Activated gamma-delta T cell (primary cell): Measurements from ENCODE around the gene HOXB4.

Experiments
- DNase-seq: peaks from one replicate; lab custom pipeline; 2025; lab: John Stamatoyannopoulos, UW

Gene HOXB4

DNA sequence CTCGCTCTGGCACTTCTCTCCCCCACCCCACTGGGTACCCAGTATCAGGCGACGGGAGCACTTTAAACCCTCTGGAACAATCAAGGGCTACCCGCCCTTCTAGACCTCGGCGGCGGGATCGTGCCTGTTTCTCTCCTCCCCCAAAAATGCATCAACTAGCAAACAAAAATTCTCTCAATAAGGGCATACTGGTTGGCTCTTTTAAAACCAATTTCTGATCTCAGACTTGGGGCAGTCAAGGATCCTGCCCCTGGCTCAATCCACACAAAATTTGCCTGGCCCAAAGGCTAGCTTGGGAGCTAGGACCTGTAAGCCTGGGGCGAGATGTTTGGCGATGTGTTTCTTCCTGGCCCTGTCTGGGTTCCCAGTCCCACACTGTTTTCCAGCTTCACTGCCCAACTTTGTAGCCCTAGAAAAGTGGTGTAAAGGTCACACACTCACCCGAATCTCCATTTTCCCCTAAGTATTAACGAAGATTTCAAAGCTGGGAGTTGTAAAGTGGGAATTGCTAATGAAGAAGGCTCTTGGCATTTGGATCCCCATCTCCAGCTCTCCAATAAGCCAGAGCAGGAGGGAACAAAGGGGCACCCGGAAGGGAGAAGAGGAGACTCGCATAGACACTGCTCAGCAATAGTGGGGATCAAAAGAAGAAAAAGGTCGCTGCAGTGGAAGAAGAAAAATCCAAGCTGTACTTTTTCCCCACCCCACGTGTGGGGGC is 18.9 kb downstream of the HOXB4 start:
- no peak for DNase-seq

DNA sequence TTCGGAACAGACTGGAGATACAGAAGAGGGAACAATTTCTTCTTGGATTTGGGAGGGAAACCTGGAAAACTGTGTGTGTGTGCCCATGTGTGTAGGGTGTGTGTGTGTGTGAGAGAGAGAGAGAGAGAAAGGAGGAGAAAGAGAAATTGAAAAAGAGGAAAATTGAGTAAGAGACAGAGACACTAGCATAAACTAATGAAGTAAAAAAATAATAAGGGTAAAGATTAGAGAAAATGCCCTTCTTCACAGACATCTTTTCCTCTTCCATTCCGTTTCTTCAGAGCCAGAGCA is 19.4 kb downstream of the HOXB4 start:
- no peak for DNase-seq

DNA sequence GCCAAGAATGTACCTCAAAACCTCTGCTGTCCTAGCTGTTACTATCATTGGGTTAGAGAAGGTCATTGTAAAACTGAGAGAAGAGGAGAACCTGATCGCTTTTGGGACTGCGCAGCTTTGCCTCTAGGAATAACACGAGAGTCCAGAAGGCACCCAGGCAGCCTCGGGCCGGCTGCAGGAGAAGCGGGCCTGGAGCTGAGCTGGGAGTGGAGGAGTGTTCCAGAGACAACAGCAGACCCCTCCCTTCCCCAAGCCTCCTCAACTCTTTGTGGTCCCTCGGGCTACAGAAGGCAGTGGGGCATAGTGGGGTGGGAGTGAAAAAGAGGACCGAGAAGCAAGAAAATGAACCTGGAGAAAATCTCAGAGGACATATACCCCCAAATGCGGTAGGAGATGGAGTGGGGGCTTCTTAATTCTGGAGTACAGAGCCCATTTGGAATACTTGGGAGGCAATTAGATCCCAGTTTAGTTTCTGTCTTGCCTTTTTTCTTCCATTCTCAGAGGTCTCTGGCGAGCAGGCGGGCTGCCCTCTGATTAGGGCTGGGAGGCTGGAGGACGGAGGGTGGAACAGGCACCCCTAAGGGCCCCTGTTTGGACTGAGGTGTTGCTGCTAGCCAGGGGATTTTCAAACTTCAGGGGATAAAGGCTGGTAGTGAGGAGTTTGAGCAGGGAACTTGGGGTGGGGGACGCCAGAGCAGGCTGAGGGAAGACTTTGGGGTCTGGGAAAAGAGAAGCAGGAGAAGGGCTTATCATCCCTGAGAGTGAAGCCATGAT is 19.9 kb downstream of the HOXB4 start:
- no peak for DNase-seq

DNA sequence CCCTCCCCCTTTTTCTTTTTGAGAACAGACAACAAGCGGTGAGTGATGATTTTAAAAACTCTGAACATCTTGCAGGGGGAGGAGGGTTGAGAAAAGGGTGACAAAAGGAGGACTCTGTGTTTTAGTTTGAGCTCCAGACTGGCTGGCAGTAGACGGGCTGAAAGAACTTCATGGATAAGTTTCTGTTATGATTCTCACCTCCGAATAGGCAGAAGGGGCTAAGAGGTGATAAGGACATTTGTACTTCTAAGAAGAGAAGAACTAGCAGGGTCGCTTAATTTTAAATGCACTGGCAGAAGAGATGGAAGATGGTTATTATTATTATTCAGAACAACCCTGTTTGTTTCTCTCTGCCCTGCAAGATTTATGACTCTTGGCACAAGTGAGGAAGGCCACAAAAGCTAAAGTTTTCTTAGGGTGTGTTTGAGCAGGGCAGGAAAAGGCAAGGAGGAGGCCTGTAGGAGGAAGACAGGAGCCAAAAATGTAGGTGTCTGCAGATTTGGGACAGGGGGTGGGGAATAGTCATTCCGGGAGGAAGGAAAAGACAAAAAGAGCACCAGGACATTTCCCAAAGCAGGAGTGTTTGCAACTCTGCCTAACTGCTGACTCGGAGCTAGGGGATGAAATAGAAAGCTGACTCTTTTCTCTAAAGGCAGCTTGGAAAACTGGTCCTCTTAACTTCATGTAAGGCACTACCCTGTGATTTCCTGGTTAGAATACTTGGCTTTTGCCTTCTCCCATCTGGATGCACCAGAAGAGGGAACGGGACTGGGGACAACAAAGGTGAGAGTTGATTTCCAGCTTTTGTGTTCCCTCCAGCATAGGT is 21.4 kb downstream of the HOXB4 start:
- DNase-seq, result no peak

DNA sequence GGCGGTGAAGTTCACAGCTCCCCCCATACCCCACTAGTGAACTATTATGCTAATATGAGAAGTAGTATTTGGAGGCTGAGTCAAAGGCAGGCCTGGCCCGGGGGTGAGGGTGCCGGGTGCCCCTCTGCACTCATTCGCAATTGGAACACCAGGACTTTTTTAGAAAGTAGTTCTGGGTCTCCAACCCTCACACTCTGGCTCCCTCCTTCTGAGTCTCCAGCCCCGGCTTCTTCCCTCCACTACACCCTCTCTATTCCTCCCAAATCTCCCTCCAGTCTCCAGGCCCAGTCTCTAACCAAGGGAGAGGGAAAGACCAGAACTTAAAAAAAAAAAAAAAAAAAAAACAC is 21.9 kb downstream of the HOXB4 start:
- no peak for DNase-seq

DNA sequence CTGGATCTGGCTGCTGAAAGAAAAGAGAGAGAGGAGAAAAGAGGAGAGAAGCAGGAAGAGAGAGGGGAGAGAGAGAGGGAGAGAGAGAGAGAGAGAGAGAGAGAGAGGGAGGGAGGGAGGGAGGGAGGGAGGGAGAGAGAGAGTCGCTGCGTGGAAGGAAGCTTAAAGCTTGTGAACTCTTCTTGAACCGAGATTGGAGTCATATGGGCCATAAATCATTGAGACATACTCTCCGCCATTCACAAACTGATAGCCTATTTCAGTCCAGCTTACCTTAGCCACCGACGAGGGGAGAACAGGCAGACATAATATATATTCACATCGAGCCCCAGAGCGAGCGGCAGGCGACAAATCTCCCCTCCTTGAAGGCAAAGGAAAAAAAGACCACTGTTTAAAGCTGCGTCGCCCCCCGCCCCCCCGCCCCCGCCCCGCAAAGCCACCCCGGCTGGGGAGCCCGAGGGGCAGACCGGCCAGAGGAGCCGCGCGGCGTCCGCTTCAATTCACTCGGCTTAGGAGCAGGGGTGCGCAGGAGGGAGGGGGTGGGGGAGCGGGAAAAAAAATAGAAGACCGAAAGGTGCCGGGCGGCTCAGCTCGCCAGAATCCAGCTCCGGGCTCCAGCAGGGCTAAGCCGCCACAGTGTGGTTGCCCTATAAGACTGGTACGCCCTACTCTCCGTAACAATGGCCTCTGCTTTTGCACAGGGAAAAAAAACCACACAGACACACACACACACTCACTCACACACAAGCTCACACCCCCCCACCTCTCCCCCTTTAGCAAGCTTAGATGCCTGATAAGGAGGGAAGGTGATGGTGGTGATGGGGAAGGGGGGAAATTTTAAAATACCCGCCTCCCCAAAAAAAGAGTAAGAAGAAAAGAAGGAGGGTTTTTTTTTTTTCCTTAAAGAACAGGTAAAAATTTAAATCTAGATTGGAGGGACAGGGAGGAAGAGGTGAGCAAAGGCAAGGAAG is 22.6 kb downstream of the HOXB4 start:
- no peak for DNase-seq

DNA sequence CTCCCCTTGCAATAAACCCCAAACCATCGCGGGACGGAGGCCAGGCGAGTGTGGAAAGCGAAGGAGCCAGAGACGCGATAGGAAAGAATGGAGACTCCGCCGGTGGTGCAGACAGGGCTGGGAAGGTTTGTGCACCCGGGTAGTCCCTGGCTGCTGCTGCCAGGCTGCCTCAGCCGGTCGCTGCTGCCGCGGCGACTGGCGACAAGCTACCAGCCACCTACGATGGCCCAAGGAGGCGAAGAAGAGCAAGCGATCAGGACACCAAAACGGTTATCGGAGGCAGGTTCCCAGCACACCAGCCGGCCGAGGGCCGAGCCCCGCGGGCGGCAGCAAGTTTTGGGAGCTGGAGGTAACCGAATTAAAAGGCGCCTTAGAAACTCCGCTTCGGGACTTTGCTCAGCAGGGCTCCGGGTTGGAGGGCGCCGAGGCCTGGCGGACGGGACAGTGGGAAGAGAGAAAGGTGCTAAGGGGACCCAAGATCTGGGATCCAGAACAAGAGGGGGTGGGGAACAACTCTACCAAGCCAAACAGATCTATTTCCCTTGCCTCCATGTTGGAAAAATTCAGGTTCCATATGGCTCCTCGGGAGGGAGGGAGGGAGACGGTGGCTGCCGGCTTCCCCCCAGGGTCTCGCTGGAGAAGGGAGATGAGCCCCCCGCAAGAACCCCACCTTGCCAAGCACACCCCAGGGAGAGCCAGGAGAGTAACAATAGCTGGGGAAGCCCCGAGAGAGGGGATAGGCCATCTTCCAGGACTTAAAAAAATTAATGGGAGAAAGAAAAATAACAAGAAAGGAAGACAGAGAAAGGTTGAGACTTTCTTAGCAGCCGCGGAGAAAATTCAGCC is 23.5 kb downstream of the HOXB4 start:
- DNase-seq, result no peak

DNA sequence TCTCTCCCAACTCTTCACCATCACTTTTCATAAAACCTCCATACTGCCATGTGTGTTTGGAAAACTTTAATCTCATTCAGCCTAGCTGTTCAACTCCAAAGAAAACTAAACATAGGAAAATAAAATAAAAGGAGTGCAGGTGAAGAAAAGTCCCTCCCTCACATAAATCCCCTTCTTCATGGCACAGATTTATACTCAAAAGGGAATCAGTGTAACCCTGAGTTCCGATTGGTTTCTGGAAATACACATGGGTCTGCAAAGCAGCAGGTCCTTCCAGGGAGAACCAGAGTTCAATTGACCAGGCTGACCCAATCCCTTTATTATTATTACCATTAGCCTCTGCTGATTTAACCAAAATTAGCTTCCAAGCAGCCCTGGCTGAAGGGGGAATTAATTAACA is 24.3 kb downstream of the HOXB4 start:
- no peak for DNase-seq

DNA sequence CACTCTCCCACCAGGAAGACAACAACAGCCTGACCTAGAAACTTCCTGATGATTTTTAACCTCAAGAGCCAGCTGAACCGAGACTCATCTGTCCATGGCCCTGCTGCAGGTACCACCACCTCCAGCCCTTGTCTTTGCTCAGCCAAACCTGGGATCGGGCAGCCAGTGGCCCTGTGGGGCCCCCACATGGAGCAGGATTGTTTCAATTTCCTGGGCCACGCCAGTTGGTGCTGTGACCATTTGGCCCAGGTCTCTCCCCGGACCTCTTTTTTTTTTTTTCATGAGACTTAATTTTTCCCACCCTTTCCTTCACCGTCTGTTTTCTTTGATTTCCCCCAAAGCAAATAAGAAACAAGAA is 25.0 kb downstream of the HOXB4 start:
- DNase-seq, result no peak

DNA sequence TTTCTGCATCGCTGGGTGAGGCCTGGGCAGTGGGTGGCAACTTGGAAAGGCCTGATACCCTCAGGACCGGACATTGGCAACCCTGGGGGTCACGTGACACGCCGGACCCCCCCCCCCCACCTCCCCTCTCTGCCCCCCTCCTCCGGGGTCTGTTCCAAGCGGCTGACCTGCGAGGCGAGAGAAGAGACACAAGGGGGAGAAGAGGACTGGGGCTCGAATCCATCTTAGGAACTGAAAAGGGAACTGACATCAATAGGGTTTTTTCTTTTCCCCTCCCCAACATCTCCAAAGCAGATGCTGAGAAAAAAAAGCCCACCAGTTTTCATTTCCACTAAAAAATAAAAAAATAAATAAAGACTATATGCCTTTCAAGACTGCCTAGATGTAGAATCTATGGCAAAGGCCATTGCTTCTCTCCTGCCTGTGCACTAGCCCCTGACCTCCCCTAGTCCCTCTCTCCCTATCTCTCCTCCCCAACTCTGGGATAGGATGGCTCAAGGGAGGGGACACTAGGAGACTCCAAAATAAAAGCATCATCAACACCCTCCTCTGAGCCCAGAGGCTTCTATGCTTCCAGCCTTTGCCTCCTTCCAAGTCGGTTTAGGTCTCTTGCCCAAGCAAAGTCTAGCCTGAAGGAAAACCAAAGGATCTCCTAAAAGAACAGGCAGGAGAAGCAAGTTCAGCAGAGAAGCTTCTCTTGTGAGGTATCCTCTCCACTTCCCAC is 25.5 kb downstream of the HOXB4 start:
- DNase-seq, result no peak

DNA sequence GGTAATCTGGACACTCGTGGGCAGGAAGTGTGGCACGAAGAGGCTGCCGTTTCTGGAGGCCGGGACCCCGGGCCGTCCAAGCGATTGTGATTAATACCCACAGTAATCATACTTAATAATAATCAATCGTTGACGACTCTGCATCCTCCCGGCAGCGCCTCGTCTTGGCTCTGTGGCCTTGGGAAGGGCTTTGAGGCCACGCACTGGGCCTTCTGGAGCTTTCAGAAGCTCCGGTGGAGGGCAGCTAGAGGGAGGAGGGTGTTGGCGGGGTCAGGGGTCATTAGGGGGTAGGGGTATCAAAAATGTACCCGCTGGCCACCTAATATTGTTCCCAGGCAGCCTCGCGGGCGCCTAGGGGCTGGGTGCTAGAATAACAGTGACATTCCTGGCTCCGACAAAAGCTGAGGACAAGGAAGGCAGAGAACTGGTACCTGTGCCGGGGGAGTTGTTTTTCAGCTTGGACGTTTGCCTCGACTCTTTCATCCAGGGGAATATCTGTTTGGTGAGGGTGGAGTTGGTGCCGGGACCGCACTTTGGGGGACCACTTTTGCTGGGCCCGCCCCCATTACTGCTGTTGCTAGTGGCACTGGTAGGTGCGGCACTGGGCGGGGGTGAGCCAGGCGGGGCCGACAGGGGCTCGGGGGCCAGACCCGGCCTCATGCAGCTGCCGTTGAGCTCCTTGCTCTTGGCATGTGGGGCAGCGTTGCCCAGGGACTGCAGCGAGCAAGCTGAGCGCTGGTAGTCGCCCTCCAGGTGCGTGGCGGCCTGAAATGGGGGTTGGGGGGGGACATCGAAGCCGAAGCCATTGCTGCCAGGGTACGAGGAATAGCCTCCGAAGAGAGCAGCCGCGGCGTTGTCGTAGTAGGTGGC is 26.3 kb downstream of the HOXB4 start:
- DNase-seq, result no peak

DNA sequence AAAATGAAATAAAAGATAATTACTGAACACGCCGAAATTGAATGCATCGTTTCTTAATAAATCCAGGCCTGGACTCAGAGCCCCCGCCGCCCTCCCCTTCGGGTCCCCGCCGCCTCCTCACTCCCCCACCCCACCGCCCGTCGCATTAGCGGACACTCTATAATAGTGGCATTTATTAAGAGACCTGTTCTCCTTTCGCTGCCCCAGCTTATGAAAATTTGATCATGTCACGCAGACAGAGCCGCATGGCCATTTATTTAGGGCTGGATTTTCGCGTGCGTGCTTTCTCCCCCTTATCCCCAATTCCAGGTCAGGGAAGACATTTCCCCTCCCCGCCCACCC is 27.0 kb downstream of the HOXB4 start:
- no peak for DNase-seq

DNA sequence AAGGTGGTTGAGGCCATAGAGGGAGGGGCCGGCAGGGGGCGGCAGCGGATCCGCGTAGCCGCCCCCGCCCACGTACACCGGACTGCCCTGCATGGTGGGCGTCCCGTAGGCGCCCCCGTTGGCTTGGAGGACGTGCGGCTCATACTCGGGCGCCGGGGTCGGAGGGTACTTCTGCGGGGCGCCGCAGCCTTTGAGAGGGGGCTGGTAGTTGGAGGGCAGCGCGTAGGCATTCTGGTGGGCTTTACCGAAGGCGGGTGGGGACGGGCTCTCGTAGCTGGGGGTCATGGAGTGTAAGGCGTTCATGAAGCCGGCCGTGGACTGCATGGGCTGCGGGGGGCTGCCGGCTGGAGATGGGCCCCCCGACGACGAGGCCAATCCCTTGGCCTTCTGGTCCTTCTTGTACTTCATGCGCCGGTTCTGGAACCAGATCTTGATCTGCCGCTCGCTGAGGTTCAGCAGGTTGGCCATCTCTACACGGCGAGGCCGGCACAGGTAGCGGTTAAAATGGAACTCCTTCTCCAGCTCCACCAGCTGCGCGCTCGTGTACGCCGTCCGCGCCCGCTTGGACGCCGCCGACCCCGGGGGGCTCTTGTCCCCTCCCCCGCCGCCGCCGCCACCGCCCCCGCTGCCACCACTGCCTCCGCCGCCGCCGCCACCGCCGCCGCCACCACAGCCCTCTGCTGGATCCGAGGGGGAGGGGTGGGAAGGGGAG is 27.5 kb downstream of the HOXB4 start:
- DNase-seq, result no peak

DNA sequence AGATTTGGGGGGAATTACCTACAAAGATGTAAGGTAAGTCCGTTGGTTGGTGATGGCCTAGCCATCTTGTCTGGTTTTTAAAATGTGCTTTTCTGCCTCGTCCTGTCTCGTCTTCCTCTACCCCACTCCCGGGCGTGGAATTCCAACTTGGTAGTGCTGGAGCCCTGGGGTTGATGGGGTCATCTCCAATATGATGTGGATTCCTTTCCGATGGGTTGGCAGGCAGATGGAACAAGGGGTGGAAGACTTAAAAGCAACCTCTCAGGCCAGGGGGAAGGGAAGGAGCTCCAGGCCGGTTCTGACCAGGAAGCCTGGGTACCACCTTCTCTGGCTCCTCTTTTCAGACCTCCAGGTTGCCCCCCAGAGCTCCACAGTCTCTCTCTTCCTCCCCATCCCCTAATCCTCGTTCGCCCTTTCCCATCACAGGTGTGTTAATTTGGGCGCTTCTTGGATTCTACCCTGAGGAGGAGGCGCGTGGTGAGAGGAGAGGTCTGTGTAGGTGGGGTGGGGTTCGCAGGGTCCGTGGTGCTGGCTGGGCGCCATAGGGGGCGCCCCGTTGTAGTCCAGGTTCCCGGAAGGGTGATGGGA is 28.1 kb downstream of the HOXB4 start:
- no peak for DNase-seq

DNA sequence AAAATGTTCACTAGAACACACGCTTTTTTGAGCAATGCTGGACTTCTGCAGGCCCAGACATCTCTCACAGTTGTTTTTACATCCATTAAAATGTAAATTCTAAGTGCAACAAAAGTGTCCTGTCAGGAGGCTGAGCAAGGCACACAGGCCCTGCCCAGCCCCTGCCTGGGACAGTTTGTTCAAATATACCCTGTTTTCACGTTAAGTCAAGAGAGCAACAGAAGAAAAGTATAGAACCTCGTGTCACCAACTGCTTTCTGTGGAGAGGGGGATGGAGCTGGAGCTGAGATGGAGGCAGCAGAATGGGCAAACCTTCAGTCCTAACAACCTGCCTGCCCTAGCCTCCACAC is 28.9 kb downstream of the HOXB4 start:
- no peak for DNase-seq

DNA sequence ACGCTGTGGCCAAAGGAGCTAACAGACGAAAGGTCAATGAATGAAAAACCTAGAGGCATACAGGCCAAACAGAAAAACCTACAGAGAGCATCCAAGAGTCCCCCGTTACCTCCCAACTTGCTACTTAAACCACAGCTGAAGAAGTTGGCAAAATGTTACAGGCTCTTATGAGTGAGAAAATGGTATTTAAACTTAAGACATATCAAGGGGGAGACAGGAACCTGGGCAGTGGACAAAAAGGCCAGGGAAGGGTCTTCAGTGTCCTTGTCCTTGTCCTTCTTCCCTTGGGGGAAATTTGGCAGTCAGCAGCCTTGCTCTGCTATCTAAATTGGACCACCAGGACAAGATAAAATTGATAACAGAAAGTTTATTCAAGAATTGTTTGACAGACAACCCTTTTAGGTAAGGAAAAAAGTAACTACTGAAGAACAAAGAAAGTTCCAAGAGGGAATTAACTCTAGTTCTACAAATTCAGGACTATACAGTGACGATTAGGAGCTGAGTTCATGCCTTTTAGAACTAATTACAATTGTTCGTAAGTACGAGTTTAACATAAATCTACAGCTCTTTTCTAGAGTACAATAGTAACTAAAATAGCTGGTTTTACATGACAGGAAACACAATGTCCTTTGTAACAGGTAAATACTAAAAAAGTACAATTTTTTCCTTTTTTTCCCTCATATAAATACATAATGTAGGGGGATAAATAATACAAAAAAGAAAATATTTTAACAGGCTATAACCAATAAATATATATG is 29.4 kb downstream of the HOXB4 start:
- no peak for DNase-seq

DNA sequence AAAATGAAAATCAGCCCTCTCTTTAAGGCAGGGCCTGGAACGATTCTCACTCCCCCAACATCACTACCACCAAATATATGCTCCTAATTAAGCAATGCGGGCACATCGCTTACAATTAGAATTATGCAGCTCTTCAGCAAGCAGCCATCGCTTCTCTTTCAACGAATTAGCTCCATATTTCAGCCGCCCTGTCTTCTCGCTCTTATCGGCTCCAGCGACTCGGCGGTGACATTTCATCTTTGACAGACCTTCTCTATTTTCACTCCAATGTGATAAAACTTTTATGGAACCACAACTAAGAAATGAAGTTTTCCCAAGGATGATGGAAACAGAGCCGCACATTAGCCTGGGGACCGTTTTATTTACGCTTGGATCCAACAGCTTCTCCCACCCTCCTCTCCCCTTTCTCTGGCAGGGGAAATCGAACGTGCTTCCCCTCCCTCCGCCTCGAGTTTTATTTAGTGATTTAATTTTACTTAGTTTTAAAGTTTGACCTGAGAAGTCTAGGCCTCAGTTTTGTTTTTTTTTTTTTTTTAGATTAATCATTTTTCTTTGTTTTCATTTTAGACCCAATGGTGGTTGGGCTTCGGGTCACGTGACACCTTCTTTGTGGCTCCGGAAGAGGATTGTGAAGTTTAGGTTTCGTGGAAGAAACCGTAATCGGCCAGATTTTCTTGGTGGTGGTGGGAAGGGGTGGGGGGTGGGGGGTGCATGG is 30.2 kb downstream of the HOXB4 start:
- DNase-seq, result no peak
